ENCODE measurements around the gene PADI1.

PADI1 gene

DNA sequence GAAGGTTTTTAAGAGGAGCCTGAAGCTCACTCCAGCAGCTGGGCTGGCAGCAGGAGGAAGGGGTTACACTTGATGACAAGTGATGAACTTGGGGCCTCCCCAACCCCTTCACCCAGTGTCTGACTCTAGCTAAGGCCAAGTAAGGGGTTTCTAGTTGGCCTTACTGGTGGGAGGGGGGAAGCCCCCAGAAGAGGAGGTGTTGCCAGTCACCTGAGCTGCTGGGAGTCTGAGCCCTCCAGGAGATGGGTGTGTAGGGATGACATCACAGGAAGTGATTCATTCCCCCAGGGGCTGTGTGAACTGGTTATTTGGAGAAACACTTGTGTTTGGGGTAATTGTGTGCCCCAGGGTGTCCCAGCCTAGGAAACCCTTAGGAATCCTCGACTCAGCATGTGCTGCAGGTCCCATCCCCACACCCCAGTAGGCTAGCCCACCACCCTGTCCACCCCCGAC is 3.1 kb downstream of the PADI1 start (continued):
- TF ChIP-seq ZNF777 (tag by site-specific recombination; IDR thresholded peaks at IDR 0.05; ENCODE audit: borderline replicate concordance) (no peak), ZFP37 (tag by site-specific recombination; IDR thresholded peaks at IDR 0.05) (no peak), ZNF600 (tag by site-specific recombination; IDR thresholded peaks at IDR 0.05) (0 out of 2 replicates have a peak, but pooled peaks have one; percentile 13), SCRT2 (tag by site-specific recombination; IDR thresholded peaks at IDR 0.05) (peak; percentile 46; the same call in 1 of the 2 replicates), ZNF560 (tag by site-specific recombination; IDR thresholded peaks at IDR 0.05; ENCODE audit: borderline replicate concordance) (no peak), KLF7 (tag by site-specific recombination; IDR thresholded peaks at IDR 0.05; ENCODE audit: borderline replicate concordance) (peak; percentile 59; the same call in 1 of the 2 replicates), ZNF404 (tag by site-specific recombination; IDR thresholded peaks at IDR 0.05) (no peak), ZNF354C (tag by site-specific recombination; IDR thresholded peaks at IDR 0.05; ENCODE audit: borderline replicate concordance, low read depth) (no peak), ZNF138 (tag by site-specific recombination; IDR thresholded peaks at IDR 0.05; ENCODE audit: borderline replicate concordance) (no peak), ZNF416 (tag by site-specific recombination; IDR thresholded peaks at IDR 0.05) (no peak), ZNF660 (tag by site-specific recombination; IDR thresholded peaks at IDR 0.05) (0 out of 2 replicates have a peak, but pooled peaks have one; percentile 55), GLI4 (tag by site-specific recombination; IDR thresholded peaks at IDR 0.05) (no peak), ZNF184 (tag by site-specific recombination; IDR thresholded peaks at IDR 0.05) (peak; percentile 67), OVOL3 (tag by site-specific recombination; IDR thresholded peaks at IDR 0.05) (no peak), ZNF2 (tag by site-specific recombination; IDR thresholded peaks at IDR 0.05) (no peak), ZNF221 (tag by site-specific recombination; IDR thresholded peaks at IDR 0.05; ENCODE audit: borderline replicate concordance) (no peak), ZNF114 (tag by site-specific recombination; IDR thresholded peaks at IDR 0.05) (no peak)
- TF ChIP-seq, protein P1, sequence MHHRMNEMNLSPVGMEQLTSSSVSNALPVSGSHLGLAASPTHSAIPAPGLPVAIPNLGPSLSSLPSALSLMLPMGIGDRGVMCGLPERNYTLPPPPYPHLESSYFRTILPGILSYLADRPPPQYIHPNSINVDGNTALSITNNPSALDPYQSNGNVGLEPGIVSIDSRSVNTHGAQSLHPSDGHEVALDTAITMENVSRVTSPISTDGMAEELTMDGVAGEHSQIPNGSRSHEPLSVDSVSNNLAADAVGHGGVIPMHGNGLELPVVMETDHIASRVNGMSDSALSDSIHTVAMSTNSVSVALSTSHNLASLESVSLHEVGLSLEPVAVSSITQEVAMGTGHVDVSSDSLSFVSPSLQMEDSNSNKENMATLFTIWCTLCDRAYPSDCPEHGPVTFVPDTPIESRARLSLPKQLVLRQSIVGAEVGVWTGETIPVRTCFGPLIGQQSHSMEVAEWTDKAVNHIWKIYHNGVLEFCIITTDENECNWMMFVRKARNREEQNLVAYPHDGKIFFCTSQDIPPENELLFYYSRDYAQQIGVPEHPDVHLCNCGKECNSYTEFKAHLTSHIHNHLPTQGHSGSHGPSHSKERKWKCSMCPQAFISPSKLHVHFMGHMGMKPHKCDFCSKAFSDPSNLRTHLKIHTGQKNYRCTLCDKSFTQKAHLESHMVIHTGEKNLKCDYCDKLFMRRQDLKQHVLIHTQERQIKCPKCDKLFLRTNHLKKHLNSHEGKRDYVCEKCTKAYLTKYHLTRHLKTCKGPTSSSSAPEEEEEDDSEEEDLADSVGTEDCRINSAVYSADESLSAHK (tag by site-specific recombination; IDR thresholded peaks at IDR 0.05) = no peak
- TF ChIP-seq, protein P2, sequence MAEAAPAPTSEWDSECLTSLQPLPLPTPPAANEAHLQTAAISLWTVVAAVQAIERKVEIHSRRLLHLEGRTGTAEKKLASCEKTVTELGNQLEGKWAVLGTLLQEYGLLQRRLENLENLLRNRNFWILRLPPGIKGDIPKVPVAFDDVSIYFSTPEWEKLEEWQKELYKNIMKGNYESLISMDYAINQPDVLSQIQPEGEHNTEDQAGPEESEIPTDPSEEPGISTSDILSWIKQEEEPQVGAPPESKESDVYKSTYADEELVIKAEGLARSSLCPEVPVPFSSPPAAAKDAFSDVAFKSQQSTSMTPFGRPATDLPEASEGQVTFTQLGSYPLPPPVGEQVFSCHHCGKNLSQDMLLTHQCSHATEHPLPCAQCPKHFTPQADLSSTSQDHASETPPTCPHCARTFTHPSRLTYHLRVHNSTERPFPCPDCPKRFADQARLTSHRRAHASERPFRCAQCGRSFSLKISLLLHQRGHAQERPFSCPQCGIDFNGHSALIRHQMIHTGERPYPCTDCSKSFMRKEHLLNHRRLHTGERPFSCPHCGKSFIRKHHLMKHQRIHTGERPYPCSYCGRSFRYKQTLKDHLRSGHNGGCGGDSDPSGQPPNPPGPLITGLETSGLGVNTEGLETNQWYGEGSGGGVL (tag by site-specific recombination; IDR thresholded peaks at IDR 0.05) = peak; percentile 59
- TF ChIP-seq, protein P3, sequence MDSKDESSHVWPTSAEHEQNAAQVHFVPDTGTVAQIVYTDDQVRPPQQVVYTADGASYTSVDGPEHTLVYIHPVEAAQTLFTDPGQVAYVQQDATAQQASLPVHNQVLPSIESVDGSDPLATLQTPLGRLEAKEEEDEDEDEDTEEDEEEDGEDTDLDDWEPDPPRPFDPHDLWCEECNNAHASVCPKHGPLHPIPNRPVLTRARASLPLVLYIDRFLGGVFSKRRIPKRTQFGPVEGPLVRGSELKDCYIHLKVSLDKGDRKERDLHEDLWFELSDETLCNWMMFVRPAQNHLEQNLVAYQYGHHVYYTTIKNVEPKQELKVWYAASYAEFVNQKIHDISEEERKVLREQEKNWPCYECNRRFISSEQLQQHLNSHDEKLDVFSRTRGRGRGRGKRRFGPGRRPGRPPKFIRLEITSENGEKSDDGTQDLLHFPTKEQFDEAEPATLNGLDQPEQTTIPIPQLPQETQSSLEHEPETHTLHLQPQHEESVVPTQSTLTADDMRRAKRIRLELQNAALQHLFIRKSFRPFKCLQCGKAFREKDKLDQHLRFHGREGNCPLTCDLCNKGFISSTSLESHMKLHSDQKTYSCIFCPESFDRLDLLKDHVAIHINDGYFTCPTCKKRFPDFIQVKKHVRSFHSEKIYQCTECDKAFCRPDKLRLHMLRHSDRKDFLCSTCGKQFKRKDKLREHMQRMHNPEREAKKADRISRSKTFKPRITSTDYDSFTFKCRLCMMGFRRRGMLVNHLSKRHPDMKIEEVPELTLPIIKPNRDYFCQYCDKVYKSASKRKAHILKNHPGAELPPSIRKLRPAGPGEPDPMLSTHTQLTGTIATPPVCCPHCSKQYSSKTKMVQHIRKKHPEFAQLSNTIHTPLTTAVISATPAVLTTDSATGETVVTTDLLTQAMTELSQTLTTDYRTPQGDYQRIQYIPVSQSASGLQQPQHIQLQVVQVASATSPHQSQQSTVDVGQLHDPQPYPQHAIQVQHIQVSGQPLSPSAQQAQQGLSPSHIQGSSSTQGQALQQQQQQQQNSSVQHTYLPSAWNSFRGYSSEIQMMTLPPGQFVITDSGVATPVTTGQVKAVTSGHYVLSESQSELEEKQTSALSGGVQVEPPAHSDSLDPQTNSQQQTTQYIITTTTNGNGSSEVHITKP (tag by site-specific recombination; IDR thresholded peaks at IDR 0.05) = peak; percentile 66
- TF ChIP-seq, protein P4, sequence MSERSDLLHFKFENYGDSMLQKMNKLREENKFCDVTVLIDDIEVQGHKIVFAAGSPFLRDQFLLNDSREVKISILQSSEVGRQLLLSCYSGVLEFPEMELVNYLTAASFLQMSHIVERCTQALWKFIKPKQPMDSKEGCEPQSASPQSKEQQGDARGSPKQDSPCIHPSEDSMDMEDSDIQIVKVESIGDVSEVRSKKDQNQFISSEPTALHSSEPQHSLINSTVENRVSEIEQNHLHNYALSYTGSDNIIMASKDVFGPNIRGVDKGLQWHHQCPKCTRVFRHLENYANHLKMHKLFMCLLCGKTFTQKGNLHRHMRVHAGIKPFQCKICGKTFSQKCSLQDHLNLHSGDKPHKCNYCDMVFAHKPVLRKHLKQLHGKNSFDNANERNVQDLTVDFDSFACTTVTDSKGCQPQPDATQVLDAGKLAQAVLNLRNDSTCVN (tag by site-specific recombination; optimal IDR thresholded peaks at IDR 0.05) = no peak
- TF ChIP-seq, protein P5, sequence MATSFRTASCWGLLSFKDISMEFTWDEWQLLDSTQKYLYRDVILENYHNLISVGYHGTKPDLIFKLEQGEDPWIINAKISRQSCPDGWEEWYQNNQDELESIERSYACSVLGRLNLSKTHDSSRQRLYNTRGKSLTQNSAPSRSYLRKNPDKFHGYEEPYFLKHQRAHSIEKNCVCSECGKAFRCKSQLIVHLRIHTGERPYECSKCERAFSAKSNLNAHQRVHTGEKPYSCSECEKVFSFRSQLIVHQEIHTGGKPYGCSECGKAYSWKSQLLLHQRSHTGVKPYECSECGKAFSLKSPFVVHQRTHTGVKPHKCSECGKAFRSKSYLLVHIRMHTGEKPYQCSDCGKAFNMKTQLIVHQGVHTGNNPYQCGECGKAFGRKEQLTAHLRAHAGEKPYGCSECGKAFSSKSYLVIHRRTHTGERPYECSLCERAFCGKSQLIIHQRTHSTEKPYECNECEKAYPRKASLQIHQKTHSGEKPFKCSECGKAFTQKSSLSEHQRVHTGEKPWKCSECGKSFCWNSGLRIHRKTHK (tag by site-specific recombination; IDR thresholded peaks at IDR 0.05) = no peak
- TF ChIP-seq, protein P6, sequence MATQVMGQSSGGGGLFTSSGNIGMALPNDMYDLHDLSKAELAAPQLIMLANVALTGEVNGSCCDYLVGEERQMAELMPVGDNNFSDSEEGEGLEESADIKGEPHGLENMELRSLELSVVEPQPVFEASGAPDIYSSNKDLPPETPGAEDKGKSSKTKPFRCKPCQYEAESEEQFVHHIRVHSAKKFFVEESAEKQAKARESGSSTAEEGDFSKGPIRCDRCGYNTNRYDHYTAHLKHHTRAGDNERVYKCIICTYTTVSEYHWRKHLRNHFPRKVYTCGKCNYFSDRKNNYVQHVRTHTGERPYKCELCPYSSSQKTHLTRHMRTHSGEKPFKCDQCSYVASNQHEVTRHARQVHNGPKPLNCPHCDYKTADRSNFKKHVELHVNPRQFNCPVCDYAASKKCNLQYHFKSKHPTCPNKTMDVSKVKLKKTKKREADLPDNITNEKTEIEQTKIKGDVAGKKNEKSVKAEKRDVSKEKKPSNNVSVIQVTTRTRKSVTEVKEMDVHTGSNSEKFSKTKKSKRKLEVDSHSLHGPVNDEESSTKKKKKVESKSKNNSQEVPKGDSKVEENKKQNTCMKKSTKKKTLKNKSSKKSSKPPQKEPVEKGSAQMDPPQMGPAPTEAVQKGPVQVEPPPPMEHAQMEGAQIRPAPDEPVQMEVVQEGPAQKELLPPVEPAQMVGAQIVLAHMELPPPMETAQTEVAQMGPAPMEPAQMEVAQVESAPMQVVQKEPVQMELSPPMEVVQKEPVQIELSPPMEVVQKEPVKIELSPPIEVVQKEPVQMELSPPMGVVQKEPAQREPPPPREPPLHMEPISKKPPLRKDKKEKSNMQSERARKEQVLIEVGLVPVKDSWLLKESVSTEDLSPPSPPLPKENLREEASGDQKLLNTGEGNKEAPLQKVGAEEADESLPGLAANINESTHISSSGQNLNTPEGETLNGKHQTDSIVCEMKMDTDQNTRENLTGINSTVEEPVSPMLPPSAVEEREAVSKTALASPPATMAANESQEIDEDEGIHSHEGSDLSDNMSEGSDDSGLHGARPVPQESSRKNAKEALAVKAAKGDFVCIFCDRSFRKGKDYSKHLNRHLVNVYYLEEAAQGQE (tag by site-specific recombination; IDR thresholded peaks at IDR 0.05) = no peak
- TF ChIP-seq, protein P7, sequence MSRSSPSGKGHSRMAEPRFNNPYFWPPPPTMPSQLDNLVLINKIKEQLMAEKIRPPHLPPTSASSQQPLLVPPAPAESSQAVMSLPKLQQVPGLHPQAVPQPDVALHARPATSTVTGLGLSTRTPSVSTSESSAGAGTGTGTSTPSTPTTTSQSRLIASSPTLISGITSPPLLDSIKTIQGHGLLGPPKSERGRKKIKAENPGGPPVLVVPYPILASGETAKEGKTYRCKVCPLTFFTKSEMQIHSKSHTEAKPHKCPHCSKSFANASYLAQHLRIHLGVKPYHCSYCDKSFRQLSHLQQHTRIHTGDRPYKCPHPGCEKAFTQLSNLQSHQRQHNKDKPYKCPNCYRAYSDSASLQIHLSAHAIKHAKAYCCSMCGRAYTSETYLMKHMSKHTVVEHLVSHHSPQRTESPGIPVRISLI (tag by site-specific recombination; IDR thresholded peaks at IDR 0.05) = no peak

Data from HEK293 (cell line).